GM19438 (cell line): ENCODE measurements around the gene DDX39B.
"Not testable (repeated sequence)": the region's sequence is repeated elsewhere in the genome, so short reads cannot be mapped to it uniquely, and the experiment has no call there.

Experiments
- ATAC-seq: cut with Tn5 transposase; IDR thresholded peaks from one replicate; pipeline ENCODE4 v1.9.1; 2021; ENCODE audit warnings: low read depth; ENCODE audit not compliant: unreplicated experiment

The DDX39B gene

GRCh38 chr6:31551371-31551770 is 9.6 kb upstream of the DDX39B start:
- not testable (repeated sequence) for ATAC-seq

- no peak for ATAC-seq
Measured at GRCh38 chr6:31548544-31548873, 6.7 kb upstream of the DDX39B start.

GRCh38 chr6:31547727-31548543 is 6.1 kb upstream of the DDX39B start:
- ATAC-seq = no peak

GRCh38 chr6:31546958-31547726 is 5.3 kb upstream of the DDX39B start, which contains the start of gene NFKBIL1:
Gene NFKBIL1 (plus strand): TSS chr6:31547608. CDS start chr6:31547695, 87 bp downstream.
- ATAC-seq = peak; percentile 73

- ATAC-seq = peak; percentile 35
Measured at GRCh38 chr6:31546339-31546957, 4.6 kb upstream of the DDX39B start, which contains the start of gene ATP6V1G2. Gene ATP6V1G2 (minus strand): TSS chr6:31546608. CDS start chr6:31546559, 49 bp downstream.

GRCh38 chr6:31545291-31545690 is 3.5 kb upstream of the DDX39B start:
- ATAC-seq = no peak

GRCh38 chr6:31544676-31545075 is 2.9 kb upstream of the DDX39B start:
- ATAC-seq = no peak

GRCh38 chr6:31543639-31544038 is 1.8 kb upstream of the DDX39B start:
- no peak for ATAC-seq

- peak; percentile 21 for ATAC-seq
Measured at GRCh38 chr6:31541059-31541657, 645 bp downstream of the DDX39B start.

- no peak for ATAC-seq
Measured at GRCh38 chr6:31540640-31541039, 1.2 kb downstream of the DDX39B start.

GRCh38 chr6:31538805-31539400 is 2.9 kb downstream of the DDX39B start:
- no peak for ATAC-seq

- ATAC-seq = no peak
Measured at GRCh38 chr6:31535538-31536324, 6.1 kb downstream of the DDX39B start.

- no peak for ATAC-seq
Measured at GRCh38 chr6:31534521-31535040, 7.2 kb downstream of the DDX39B start.

- ATAC-seq = no peak
Measured at GRCh38 chr6:31534011-31534410, 7.8 kb downstream of the DDX39B start.

- ATAC-seq = no peak
Measured at GRCh38 chr6:31533455-31533841, 8.4 kb downstream of the DDX39B start.

GRCh38 chr6:31532644-31533454 is 9.0 kb downstream of the DDX39B start:
- ATAC-seq = no peak

- no peak for ATAC-seq
Measured at GRCh38 chr6:31531771-31532643, 9.8 kb downstream of the DDX39B start.

- ATAC-seq = no peak
Measured at GRCh38 chr6:31531162-31531561, 10.6 kb downstream of the DDX39B start.
